IPS-18c (cell line): Measurements from ENCODE around the gene TGFBR3.

ENCODE experiments used
- H3K4me3 ChIP-seq: 2 replicates; pipeline ENCODE4 v1.7.0; 2013; ENCODE audit warnings: low read depth, mild to moderate bottlenecking, low read length, moderate library complexity; ENCODE audit not compliant: insufficient read depth
- H3K9me3 ChIP-seq: one replicate; pipeline ENCODE4 v1.6.1; 2013; ENCODE audit warnings: mild to moderate bottlenecking, low read length, moderate library complexity; ENCODE audit not compliant: control insufficient read depth, insufficient read depth

Gene TGFBR3

GRCh38 chr1:91727763-91728162 lies 158.2 kb downstream of the TGFBR3 start:
- Histone ChIP-seq H3K4me3 (no peak overlapping the region), H3K9me3 (no peaks in the 10 kb centered on the region)

- no peaks in the 10 kb centered on the region for H3K9me3 ChIP-seq
- H3K4me3 ChIP-seq: no peak overlapping the region
Observed at GRCh38 chr1:91725989-91726721, 159.8 kb downstream of the TGFBR3 start.

GRCh38 chr1:91725618-91725988 lies 160.3 kb downstream of the TGFBR3 start:
- Histone ChIP-seq H3K4me3 (no peak overlapping the region), H3K9me3 (no peaks in the 10 kb centered on the region)

- Histone ChIP-seq H3K9me3 (no peaks in the 10 kb centered on the region), H3K4me3 (no peak overlapping the region)
Observed at GRCh38 chr1:91724644-91725043, 161.3 kb downstream of the TGFBR3 start.

- no peak overlapping the region for H3K4me3 ChIP-seq
- H3K9me3 ChIP-seq: no peaks in the 10 kb centered on the region
Observed at GRCh38 chr1:91724231-91724630, 161.7 kb downstream of the TGFBR3 start.

GRCh38 chr1:91720044-91720443 lies 165.9 kb downstream of the TGFBR3 start:
- H3K4me3 ChIP-seq: no peak overlapping the region
- no peaks in the 10 kb centered on the region for H3K9me3 ChIP-seq

- H3K9me3 ChIP-seq: no peaks in the 10 kb centered on the region
- H3K4me3 ChIP-seq: no peak overlapping the region
Observed at GRCh38 chr1:91718877-91719276, 167.1 kb downstream of the TGFBR3 start.

- H3K4me3 ChIP-seq: no peak overlapping the region
- H3K9me3 ChIP-seq: no peaks in the 10 kb centered on the region
Observed at GRCh38 chr1:91718368-91718767, 167.6 kb downstream of the TGFBR3 start.

GRCh38 chr1:91717839-91718238 lies 168.1 kb downstream of the TGFBR3 start:
- Histone ChIP-seq H3K9me3 (no peaks in the 10 kb centered on the region), H3K4me3 (no peak overlapping the region)

GRCh38 chr1:91716339-91716738 lies 169.6 kb downstream of the TGFBR3 start:
- Histone ChIP-seq H3K9me3 (no peaks in the 10 kb centered on the region), H3K4me3 (no peak overlapping the region)

GRCh38 chr1:91715416-91716000 lies 170.4 kb downstream of the TGFBR3 start:
- H3K9me3 ChIP-seq: no peaks in the 10 kb centered on the region
- no peak overlapping the region for H3K4me3 ChIP-seq

GRCh38 chr1:91714867-91715381 lies 171.0 kb downstream of the TGFBR3 start:
- Histone ChIP-seq H3K9me3 (no peaks in the 10 kb centered on the region), H3K4me3 (no peak overlapping the region)

GRCh38 chr1:91712981-91713841 lies 172.7 kb downstream of the TGFBR3 start:
- H3K4me3 ChIP-seq: no peak overlapping the region

GRCh38 chr1:91712393-91712792 lies 173.6 kb downstream of the TGFBR3 start:
- Histone ChIP-seq H3K4me3 (no peak overlapping the region), H3K9me3 (no peaks in the 10 kb centered on the region)

More at GRCh38 chr1:91712981-91713841, 172.7 kb downstream of the TGFBR3 start:
- no peaks in the 10 kb centered on the region for H3K9me3 ChIP-seq

GRCh38 chr1:91711504-91712247 lies 174.3 kb downstream of the TGFBR3 start:
- no peak overlapping the region for H3K4me3 ChIP-seq
- H3K9me3 ChIP-seq: no peaks in the 10 kb centered on the region

- no peaks in the 10 kb centered on the region for H3K9me3 ChIP-seq
- no peak overlapping the region for H3K4me3 ChIP-seq
Observed at GRCh38 chr1:91710261-91710660, 175.7 kb downstream of the TGFBR3 start.

- no peak overlapping the region for H3K4me3 ChIP-seq
- H3K9me3 ChIP-seq: no peaks in the 10 kb centered on the region
Observed at GRCh38 chr1:91708691-91709090, 177.3 kb downstream of the TGFBR3 start.
